ENCODE data around the gene PLEKHM1.
"Not testable (repeated sequence)": the region's sequence is repeated elsewhere in the genome, so short reads cannot be mapped to it uniquely, and the experiment has no call there.

Gene PLEKHM1

DNA sequence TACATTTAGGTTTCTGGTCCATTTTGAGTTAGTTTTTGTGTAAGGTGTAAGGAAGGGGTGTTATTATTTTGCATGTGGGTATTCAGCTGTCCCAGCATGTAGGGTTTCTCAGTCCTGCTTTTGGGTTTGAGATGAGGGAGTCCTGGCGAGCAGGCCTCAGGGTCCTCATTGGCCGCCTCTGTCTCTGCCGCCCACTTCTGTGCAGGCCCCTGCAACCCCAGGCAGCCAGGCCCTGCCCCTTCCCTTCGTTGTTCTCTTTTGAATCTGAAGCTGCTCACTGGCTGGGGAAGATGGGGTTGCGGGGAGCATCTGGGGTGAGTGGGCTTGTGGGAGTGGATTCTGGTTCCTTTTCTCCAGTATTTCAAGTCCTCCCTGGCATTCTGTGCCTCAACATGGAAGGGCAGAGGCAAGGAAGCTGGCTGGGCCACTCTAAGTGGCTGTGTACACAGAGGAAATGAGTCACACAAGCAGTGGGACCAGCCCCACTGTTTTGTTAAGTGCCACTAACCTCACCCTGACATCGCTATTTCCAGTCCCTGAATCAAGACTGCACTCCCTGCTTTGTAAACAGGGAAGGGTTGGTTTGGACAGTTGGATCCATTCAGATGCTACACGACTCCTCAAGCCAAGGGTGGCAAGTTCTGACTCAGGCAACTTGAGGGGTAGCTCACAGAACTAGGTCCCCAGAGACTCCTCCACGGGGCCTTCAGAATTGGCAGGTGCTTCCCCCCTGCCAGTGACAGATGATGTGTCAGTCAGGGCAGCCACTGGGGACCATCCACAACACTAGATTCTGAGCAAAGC, 28.8 kb downstream of the PLEKHM1 start:
- not testable (repeated sequence) for DNase-seq (ENCODE audit: low read depth in 1 of 2, low spot score in 1 of 2)

DNA sequence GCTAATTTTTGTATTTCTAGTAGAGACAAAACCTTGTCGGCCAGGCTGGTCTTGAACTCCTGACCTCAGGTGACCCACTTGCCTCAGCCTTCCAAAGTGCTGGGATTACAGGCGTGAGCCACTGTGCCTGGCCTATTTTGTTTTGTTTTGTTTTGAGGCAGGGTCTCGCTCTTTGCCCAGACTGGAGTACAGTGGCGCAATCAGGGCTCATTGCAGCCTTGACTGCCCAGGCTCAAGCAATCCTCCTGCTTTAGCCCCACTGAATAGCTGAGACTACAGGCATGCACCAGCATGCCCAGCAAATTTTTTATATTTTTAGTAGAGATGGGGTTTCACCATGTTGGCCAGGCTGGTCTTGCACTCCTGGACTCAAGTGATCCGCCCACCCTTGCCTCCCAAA, 30.1 kb downstream of the PLEKHM1 start:
- DNase-seq (ENCODE audit: low read depth in 1 of 2, low spot score in 1 of 2): not testable (repeated sequence)

DNA sequence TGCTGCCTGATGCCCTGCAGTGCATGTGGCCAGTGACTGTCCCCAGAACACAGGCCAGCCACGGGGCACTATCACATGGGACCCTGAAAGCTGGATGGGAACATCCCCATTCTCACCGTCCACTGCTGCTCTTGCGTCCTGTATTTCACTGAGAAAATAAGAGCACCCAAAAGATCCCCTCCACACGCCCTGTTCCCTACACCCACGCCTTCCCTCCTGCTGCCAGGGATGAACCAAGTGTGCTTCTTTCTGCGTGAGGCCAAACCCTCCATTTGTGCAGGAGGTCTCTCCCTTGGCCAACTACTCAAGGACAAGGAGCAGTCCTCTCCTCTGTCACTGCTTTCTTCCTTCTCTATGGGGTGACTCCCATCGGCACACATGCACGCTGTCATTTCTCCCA, 36.2 kb downstream of the PLEKHM1 start:
- DNase-seq (ENCODE audit: low read depth in 1 of 2, low spot score in 1 of 2): not testable (repeated sequence)

DNA sequence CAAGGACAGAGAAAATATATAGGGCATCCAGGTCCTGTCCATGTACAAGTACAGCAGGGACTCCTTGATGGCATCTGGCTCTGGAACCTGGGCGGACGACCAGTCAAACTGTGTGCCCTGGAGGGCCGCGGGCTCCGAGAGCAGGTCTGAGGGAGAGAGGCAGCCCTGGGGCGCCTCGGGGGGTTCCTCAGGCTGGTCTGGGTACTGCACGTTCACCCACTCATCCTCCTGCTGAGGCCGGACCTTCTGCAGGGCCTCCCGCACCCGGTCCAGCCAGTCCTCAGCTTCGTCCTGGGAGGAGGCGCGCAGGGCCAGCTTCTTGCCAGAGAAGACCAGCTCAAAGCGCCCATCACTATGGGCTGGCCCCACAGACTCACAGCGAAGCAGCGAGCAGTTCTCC, 36.8 kb downstream of the PLEKHM1 start:
- DNase-seq (ENCODE audit: low read depth in 1 of 2, low spot score in 1 of 2): not testable (repeated sequence)

DNA sequence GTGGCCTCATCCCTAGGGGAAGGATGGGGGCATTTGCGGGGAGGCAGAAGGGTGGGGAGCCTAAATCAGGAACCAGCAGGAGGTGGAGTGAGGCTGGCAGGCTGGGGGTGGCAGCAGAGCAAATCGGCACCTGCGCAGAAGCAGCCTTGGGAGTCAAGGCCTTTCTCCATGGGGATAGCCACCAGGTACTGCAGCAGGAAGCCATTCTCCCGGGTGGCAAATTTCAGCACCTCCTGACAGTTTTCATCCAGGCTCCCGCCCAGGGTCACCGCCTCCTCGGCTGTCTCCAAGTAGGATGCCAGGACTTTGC, 37.3 kb downstream of the PLEKHM1 start:
- DNase-seq (ENCODE audit: low read depth in 1 of 2, low spot score in 1 of 2): not testable (repeated sequence)

DNA sequence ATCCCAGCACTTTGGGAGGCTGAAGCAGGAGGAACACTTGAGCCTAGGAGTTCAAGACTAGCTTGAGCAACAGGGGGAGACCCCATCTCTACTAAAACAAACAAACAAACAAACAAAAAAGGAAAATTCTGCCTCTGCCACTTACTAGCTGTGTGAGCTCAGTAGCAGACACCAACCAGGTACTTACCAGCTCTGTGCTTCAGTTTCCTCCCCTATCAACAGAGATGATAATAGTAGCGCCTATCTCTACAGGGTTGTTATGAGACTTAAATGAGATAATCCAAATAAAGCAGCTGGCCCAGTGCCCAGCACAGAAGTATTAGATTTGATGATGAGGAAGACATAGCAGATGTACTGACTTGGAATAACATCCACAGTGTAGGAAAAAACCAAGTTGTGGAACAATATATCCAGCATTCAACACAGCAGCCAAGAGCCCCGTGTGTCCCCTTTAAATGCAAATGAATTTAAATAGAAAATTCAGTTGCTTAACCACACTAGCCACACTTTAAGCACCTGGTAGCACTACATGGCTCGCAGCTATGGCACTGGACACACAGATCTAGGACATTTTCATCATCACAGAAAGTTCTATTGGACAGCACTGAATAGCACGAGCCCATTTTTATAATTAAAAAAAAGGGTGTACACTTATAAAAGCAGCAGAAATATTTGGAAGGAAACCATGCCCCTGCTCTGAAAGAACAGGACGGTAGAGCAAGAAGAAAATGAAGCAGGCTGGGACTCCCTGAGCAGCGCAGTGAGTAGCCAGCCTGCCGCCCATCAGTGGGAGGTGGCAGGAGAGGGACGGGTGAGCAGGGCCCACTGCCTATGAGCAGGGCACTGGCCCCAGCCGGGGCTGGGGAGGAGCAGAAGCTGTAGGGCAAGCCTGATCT, 37.9 kb downstream of the PLEKHM1 start:
- not testable (repeated sequence) for DNase-seq (ENCODE audit: low read depth in 1 of 2, low spot score in 1 of 2)

DNA sequence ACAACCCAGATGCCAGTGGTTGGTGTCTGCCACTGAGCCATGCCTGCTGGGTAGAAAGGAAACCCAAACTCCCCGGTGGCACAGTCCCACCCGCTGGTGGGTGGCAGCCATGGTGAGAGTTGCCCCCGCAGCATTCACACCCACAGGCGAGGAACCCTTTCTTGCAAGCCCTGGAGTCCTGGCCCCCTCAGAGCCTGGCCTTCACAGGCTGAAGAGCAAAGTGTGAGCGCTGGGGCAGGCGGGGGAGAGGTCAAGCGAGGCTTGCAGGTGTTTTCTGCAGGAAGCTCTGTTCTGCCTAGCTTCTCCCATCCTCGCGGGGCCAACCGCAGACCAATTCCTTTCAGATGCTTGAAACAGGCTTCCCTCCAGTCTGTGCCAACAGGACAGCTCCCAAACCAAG, 38.9 kb downstream of the PLEKHM1 start:
- DNase-seq (ENCODE audit: low read depth in 1 of 2, low spot score in 1 of 2): not testable (repeated sequence)

DNA sequence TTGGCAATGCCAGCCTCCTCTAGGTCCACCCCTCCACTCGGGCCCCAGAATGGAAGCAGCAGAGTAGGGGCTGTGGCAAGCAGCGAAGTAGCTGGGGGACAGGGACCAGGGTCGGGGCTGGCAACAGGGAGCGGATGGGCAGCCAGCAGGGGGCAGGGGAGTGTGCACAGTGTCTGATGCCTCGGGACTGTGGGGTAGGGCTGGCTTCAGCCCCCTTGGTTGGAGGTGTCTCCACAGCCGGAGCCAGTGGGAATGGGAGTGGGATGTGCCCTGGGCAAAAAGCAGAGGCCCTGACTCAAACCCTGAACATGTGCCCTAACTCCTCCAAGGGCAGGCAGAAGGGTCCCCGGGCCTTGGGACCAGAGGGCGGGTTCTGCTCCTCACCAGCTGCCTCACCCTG, 39.4 kb downstream of the PLEKHM1 start:
- no peak for DNase-seq (ENCODE audit: low read depth in 1 of 2, low spot score in 1 of 2)

DNA sequence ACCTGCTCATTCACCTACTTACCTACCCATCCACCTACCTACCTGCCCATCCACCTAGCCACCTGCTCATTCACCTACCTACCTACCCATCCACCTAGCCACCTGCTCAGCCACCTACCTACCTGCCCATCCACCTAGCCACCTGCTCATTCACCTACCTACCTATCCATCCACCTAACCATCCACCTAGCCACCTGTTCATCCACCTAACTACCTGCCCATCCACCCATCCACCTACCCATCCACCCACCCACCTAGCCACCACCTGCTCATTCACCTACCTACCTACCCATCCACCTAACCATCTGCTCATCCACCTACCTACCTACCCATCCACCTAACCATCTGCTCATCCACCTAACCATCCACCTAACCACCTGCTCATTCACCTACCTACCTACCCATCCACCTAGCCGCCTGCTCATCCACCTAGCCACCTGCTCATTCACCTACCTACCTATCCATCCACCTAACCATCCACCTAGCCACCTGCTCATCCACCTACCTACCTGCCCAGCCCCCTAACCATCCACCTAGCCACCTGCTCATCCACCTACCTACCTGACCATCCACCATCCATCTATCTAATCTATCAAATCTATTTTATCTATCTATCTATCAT, 40.7 kb downstream of the PLEKHM1 start:
- not testable (repeated sequence) for DNase-seq (ENCODE audit: low read depth in 1 of 2, low spot score in 1 of 2)

DNA sequence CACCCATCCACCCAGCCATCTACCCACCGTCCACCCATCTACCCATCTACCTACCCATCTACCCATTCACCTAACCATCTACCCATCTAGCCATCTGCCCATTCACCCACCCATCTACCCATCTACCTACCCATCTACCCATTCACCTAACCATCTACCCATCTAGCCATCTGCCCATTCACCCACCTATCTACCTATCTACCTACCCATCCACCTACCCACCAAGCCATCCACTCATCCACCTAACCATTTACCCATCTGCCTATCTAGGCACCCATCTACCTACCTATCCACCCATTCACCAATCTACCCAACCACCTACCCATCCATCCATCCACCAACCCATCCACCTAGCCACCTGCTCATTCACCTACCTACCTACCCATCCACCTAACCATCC, 41.3 kb downstream of the PLEKHM1 start:
- not testable (repeated sequence) for DNase-seq (ENCODE audit: low read depth in 1 of 2, low spot score in 1 of 2)

DNA sequence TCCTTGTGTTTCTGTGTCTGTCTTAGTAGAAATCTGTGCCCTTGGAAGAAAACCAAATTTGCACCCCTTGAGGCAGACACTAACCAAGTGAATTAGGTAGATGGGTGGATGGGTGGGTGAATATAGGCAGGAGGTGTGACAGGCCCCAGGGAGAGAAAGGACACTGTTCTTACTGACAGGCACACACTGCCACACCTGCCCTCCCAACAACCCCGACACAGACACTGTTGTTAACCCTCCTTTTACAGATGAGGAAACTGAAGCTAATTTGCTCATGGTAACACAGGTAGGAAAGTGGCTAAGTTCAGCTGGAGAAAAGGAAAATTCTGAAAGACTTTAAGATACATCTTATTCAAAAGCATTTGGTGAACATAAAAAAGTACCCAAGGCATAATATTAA, 42.0 kb downstream of the PLEKHM1 start:
- DNase-seq (ENCODE audit: low read depth in 1 of 2, low spot score in 1 of 2): not testable (repeated sequence)

DNA sequence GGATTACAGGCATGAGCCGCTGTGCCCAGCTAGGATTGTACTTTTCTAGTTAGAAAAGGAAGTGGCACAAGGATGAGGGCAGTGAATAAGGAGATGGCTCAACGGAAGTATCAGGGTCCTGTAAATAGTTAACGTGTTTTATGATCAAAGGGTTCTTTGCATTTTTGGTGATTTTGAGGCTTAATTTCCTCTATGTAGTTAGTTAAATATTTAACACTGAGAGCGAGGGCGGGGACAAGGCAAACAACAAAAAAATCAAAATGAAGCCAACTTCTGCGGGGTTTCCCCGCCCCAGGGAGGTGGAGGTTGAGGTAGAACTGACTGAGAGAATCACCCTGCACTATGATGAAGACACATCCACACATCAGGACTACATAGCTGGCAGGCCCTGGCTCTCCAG, 42.5 kb downstream of the PLEKHM1 start:
- DNase-seq (ENCODE audit: low read depth in 1 of 2, low spot score in 1 of 2): not testable (repeated sequence)

DNA sequence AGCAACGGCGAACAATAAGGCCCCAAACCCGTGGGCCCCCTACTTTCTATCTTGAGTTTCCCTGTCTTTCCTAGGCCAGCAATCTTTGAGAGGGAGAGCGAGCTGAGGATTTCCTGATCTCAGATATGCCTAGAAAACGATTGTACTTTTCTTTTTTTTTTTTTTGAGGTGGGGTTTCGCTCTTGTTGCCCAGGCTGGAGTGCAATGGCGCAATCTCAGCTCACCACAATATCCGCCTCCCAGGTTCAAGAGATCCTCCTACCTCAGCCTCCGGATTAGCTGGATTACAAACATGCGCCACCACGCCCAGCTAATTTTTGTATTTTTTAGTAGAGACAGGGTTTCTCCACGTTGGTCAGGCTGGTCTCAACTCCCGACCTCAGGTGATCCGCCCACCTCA, 42.9 kb downstream of the PLEKHM1 start:
- DNase-seq (ENCODE audit: low read depth in 1 of 2, low spot score in 1 of 2): not testable (repeated sequence)

DNA sequence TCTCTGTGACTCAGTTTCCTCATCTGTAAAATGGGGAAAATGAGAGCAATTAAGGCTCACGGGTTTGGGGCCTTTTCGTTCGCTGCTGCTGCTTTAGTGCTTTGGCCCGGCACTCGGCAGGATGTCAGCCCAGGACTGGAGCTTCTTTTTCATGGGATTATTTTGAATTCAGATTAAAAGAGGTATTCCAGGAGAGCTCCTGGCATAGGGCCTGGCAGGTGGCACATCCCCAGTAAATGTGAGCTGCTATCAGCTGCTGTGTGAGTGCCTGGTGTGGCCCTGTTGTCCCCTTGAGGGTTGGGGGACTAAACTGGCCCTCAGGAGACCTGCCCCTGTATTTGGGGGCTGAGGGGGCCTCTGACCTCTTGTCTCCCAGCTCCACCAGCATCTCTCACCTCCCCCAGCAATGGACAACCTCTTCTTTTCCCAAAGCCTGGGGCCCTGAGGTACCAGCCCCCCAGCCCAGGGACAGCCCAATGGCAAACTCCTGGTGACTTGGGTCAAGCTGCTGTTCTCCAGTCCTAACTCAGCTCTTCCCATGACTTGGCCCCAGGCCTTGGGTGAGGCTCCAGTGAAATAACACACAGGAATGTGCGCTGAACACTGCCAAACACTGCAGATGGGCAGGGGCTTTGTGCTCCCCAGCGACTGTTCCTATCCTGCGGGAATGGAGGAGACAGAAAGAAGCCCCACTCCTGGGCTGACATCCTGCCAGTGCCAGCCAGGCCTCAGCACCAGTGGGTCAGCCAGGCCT, 43.5 kb downstream of the PLEKHM1 start:
- not testable (repeated sequence) for DNase-seq (ENCODE audit: low read depth in 1 of 2, low spot score in 1 of 2)

DNA sequence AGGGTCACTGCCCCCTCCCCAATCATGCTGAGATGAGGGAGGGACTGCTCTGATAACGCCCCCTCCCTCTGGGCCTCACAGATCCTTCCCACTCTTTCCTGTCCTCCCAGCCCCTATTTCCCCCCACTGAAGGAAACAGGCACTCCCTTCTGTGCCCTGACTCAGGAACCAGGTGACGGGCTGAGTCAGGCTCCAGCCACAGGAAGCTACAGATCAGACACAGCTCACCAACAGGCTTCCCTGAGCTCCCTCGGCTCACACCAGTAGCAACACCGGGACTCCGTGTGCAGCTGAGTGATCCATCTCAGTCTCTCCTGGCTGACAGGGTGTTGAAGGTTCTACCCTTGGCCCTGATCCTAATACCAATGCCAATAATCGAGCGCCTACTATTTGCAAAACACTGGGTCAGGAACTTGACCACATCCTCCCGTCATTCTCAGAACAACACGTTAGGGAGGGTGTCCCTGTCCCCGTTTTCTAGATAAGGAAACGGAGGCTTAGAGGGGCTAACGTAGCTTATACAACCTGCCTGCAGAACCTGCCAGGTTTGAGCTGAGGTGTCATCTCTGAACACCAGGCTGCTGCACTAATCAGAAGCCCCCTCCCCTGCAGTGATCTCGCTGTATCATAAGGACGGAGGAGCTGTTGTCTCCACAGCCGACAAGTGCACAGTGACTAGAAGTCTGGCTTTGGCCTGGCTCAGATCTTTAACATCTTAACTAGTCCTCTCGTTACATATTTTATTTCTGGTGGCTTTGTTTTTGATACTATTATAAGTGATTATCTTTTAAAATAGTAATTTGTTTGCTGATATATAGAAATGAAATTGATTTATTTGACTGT, 44.4 kb downstream of the PLEKHM1 start:
- DNase-seq (ENCODE audit: low read depth in 1 of 2, low spot score in 1 of 2): not testable (repeated sequence)

DNA sequence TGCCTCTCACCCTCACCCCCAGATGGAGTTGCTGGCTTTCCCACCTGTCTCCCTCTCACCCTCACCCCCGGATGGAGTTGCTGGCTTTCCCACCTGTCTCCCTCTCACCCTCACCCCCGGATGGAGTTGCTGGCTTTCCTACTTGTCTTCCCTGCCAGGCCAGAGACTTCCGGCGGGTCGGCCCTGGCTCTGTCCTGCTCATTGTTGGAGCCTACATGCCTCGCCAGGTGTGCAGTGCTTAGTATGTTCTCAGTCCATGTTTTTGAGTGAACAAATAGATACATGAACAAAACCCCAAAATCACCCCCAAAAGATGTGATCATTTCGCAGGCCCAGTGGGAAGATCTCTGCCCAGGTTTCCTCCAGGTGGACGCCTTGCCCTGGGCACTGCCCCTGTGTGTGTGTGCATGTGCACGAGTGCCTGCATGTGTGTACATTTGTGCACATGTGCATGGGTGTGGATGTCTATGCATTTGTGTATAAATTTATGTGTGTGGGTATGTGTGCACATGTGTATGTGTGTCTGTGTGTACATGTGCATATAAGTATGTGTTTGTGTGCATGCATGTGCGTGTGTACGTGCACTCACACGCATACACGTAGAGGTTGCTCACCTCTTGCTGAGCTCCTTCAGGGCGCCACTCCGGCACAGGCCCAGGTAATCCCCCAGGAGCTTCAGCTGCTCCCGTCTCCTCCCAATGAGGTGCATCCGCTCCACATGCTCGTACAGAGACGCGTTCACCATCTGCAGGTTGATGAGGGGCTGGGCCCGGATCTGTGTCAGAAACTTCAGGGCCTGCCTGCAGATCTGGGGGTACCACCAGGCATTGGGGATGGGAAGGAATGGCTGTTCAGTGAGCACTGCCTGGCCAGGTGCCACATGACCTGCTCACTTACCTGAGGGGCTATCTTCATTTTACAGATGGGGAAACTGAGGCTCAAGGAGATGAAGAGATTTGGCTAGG, 45.4 kb downstream of the PLEKHM1 start:
- DNase-seq (ENCODE audit: low read depth in 1 of 2, low spot score in 1 of 2): not testable (repeated sequence)

DNA sequence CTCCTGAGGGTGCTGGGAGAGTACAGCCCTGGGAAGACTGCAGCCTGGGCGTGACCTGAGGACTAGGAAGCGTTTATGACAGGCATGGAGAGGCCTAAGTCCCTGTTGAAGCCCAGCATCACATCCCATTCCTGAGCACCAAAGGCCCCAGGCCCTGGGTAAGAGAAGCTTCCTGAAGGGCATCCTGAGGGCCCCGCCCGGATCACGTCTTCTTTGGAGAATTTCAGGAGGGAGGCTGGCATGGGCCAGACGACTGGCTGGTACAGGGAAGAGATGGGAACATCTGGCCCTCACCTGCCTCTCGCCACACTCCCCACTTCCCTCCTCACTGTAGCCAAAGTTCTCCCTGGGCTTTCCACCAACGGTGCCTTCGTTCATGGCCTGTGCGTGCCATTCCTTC, 46.2 kb downstream of the PLEKHM1 start:
- not testable (repeated sequence) for DNase-seq (ENCODE audit: low read depth in 1 of 2, low spot score in 1 of 2)

DNA sequence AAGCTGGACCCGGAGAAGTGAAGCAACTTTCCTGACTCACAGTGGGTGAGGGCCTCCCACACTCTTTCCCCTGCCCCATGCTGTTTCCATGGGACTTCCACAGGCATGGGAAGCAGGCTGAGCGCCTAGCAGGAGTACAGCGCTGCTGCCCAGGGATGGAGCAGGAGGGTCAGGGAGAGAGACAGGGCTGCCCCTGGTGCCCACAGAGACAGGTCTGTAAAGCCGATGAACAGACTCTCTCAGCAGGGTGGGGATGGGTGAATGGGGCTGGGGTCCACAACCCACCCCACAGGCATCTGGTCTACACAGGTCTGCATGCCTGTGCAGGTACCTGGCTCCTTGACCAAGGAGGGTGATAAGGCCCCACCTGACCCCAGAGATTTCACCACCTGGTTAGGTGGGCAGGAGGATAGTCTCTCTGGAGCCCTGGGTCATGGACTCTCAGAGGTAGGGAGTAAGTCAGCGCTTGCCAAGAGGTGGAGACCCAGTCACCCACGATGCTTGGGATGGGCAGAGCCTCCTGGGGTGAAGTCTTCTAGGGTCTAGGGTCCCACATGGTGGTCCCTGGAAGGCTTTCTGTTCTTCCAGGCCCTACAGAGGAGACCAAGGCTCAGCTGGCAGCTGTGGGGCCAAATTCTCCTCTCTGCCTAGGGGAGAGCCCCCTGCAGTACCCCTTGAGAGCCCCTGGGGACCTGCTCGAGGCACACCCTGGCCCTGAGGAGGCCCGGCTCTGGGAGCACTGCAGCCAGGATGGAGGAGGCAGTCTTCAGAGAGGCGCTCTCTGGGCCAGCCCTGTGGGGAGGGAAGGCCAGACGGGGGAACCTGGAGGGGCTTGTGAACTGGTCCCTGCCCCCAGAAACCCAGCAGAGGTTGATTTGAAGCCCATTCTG, 46.9 kb downstream of the PLEKHM1 start:
- DNase-seq (ENCODE audit: low read depth in 1 of 2, low spot score in 1 of 2): not testable (repeated sequence)
